ENCODE measurements around the gene RBM7.

- no peak for TF ChIP-seq CTCF (IDR thresholded peaks at IDR 0.05)
- no peak for TF ChIP-seq EZH2 (IDR thresholded peaks at IDR 0.05)
Measured at GRCh38 chr11:114386545-114386944, 13.9 kb upstream of the RBM7 start.
